ENCODE results near the gene CDH2.

CDH2 gene

DNA sequence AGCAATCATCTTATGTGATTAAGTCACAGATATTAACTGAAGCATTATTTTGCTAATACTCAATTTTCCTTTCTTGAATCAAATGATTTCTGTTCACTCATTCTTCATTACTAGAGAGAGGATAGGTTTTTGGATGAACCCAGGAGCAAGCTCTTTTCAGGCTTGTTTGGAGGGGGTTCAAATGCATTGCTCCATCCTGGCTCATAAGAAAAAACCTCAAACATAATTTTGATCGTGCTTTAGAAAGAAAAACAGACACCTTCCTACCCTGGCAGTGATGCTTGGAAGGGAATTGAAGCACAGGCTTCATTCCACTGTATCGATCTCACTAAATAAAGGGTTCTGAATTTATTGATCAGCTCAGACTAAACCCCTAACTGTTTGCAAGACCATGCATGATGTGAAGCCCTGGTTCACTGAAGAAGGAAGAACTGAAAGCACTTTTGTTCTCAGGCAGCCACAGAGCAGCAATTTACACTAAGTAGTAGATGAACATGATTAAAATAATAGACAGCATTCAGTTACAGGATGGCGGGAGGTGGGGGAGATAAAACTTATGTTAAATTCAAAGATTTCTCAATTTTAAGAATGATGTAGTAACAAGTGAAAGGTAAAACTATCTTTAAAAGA lies 53.4 kb downstream of the CDH2 start:
- Histone ChIP-seq H3K4me1 (ENCODE audit: low read length) (peaks cover 16% of the 10 kb centered on the region), H3K79me2 (ENCODE audit: low read length) (no peaks in the 10 kb centered on the region), H3K9me3 (ENCODE audit: insufficient read depth, low read length) (no peaks in the 10 kb centered on the region), H3K27me3 (ENCODE audit: low read depth, low read length) (no peaks in the 10 kb centered on the region), H3K4me3 (ENCODE audit: low read length) (peak overlapping the region; percentile 48), H3K27ac (ENCODE audit: low read length) (no peak overlapping the region), H3K9ac (ENCODE audit: low read length) (peak overlapping the region; percentile 35), H3K36me3 (replicated peaks; ENCODE audit: low read depth, low read length) (no peaks in the 10 kb centered on the region), H3K4me2 (ENCODE audit: low read length) (peak overlapping the region; percentile 70), H4K20me1 (ENCODE audit: insufficient read depth, low read length) (no peaks in the 10 kb centered on the region), H2AFZ (ENCODE audit: low read depth, low read length) (peak overlapping the region; percentile 58)
- TF ChIP-seq, protein P1, sequence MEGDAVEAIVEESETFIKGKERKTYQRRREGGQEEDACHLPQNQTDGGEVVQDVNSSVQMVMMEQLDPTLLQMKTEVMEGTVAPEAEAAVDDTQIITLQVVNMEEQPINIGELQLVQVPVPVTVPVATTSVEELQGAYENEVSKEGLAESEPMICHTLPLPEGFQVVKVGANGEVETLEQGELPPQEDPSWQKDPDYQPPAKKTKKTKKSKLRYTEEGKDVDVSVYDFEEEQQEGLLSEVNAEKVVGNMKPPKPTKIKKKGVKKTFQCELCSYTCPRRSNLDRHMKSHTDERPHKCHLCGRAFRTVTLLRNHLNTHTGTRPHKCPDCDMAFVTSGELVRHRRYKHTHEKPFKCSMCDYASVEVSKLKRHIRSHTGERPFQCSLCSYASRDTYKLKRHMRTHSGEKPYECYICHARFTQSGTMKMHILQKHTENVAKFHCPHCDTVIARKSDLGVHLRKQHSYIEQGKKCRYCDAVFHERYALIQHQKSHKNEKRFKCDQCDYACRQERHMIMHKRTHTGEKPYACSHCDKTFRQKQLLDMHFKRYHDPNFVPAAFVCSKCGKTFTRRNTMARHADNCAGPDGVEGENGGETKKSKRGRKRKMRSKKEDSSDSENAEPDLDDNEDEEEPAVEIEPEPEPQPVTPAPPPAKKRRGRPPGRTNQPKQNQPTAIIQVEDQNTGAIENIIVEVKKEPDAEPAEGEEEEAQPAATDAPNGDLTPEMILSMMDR (IDR thresholded peaks at IDR 0.05; ENCODE audit: low read depth, low read length), result no peak
- TF ChIP-seq EZH2phosphoT487 (IDR thresholded peaks at IDR 0.05; ENCODE audit: low read depth), result no peak

DNA sequence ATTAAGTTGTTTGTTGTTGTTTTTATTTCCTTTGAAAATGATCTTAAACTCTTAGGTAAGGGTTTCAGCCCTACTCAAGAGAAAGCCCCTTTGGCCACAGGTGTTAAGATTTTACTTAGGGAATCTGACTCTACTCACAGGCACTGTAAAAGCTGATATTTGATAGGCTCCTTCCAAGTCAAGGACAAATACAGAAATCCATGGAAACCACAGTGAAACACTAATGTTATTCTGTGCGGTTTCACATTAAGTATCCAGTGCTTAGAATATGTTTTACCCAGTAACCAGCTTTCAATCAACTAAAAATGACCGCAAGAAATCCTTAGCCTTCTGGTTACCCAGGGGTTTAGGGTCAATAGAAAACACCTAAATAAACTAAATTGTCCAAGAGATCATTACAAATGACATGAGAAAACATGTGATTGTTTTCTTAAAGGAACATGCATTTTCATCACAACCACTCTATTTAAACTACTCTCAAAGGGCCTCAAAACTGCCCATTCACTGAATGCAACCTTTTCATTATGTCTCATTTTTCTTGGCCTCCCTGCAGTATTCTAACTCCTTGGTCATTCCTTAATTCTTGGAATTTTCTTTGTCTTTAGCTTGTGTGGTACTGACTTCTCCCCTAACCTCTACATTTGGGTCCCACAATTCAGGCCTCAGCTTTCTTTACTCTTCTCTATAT lies 56.0 kb downstream of the CDH2 start:
- Histone ChIP-seq H4K20me1 (ENCODE audit: insufficient read depth, low read length) (no peaks in the 10 kb centered on the region), H2AFZ (ENCODE audit: low read depth, low read length) (no peak overlapping the region), H3K4me2 (ENCODE audit: low read length) (no peak overlapping the region)

DNA sequence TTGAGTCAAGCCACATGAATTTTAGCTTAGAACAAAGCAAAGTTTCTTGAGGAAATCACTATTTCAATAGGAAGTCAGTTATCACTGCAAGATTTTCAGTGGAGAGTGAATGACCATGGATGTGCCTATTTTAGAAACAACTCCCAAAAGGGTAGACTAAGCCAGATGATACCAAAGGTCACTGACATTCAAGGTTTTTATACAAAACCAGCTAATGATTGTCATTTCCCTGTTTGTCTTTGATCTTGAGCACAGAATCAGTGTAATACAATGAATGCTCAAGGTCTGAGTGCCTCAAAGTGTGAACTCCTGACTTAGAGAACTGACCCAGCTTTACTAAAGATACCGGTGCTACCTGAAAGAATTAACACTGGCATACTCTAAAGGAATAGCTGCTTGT lies 60.5 kb downstream of the CDH2 start:
- Histone ChIP-seq H4K20me1 (ENCODE audit: insufficient read depth, low read length) (no peaks in the 10 kb centered on the region), H3K27me3 (ENCODE audit: low read depth, low read length) (no peaks in the 10 kb centered on the region), H2AFZ (ENCODE audit: low read depth, low read length) (no peak overlapping the region)

More for the DNA sequence above, 56.0 kb downstream of the CDH2 start:
- TF ChIP-seq, protein P1 (IDR thresholded peaks at IDR 0.05; ENCODE audit: low read depth, low read length), result no peak
- no peak for TF ChIP-seq EZH2phosphoT487 (IDR thresholded peaks at IDR 0.05; ENCODE audit: low read depth)
- Histone ChIP-seq H3K36me3 (replicated peaks; ENCODE audit: low read depth, low read length) (no peaks in the 10 kb centered on the region), H3K9me3 (ENCODE audit: insufficient read depth, low read length) (no peaks in the 10 kb centered on the region), H3K4me1 (ENCODE audit: low read length) (peaks cover 16% of the 10 kb centered on the region), H3K27ac (ENCODE audit: low read length) (no peak overlapping the region), H3K79me2 (ENCODE audit: low read length) (no peaks in the 10 kb centered on the region), H3K27me3 (ENCODE audit: low read depth, low read length) (no peaks in the 10 kb centered on the region), H3K9ac (ENCODE audit: low read length) (no peak overlapping the region), H3K4me3 (ENCODE audit: low read length) (no peak overlapping the region)

DNA sequence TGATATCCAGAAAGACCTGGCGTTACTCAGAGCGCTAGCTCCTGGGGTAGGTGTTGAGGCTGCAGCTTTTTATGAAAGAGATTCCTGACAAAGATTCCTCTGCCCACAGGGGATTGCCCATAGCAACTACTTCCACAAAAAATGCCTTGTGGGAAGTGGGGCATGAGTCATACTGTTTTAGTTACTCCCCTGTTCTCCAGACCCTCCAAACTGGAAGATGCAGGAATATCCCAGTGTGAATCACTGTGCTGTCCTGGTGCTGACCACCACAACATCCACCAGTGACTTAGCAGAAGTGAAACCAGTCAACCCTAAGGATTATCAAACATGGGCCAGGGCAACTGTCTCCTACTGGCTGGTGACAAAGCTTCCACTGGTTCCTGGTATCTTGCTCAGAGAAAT lies 61.8 kb downstream of the CDH2 start:
- TF ChIP-seq, protein P1 (IDR thresholded peaks at IDR 0.05; ENCODE audit: low read depth, low read length), result no peak
- TF ChIP-seq EZH2phosphoT487 (IDR thresholded peaks at IDR 0.05; ENCODE audit: low read depth), result no peak
- H3K4me3 ChIP-seq (ENCODE audit: low read length), result no peak overlapping the region
- no peaks in the 10 kb centered on the region for H3K27me3 ChIP-seq (ENCODE audit: low read depth, low read length)
- no peak overlapping the region for H3K27ac ChIP-seq (ENCODE audit: low read length)
- H3K9ac ChIP-seq (ENCODE audit: low read length), result no peak overlapping the region
- H3K9me3 ChIP-seq (ENCODE audit: insufficient read depth, low read length), result no peaks in the 10 kb centered on the region
- H2AFZ ChIP-seq (ENCODE audit: low read depth, low read length), result no peak overlapping the region
- no peaks in the 10 kb centered on the region for H3K79me2 ChIP-seq (ENCODE audit: low read length)
- H4K20me1 ChIP-seq (ENCODE audit: insufficient read depth, low read length), result no peaks in the 10 kb centered on the region
- H3K4me1 ChIP-seq (ENCODE audit: low read length), result no peaks in the 10 kb centered on the region
- no peaks in the 10 kb centered on the region for H3K36me3 ChIP-seq (replicated peaks; ENCODE audit: low read depth, low read length)
- no peak overlapping the region for H3K4me2 ChIP-seq (ENCODE audit: low read length)

More for the DNA sequence above, 60.5 kb downstream of the CDH2 start:
- H3K4me3 ChIP-seq (ENCODE audit: low read length), result no peak overlapping the region
- no peak overlapping the region for H3K27ac ChIP-seq (ENCODE audit: low read length)
- no peaks in the 10 kb centered on the region for H3K4me1 ChIP-seq (ENCODE audit: low read length)
- no peak overlapping the region for H3K4me2 ChIP-seq (ENCODE audit: low read length)
- no peaks in the 10 kb centered on the region for H3K9me3 ChIP-seq (ENCODE audit: insufficient read depth, low read length)
- TF ChIP-seq EZH2phosphoT487 (IDR thresholded peaks at IDR 0.05; ENCODE audit: low read depth), result no peak
- TF ChIP-seq, protein P1 (IDR thresholded peaks at IDR 0.05; ENCODE audit: low read depth, low read length), result no peak
- no peak overlapping the region for H3K9ac ChIP-seq (ENCODE audit: low read length)
- no peaks in the 10 kb centered on the region for H3K79me2 ChIP-seq (ENCODE audit: low read length)
- no peaks in the 10 kb centered on the region for H3K36me3 ChIP-seq (replicated peaks; ENCODE audit: low read depth, low read length)
